Endothelial cell (in vitro differentiated cells): ENCODE results near the gene TDRD7. TPM values are rescaled to one million over a fixed set of nuclear protein-coding genes. Genes with fewer than 3 reads are reported as not detected.

Source experiments
- DNase-seq: peaks from one replicate; pipeline ENCODE4 v3.0.0; 2021; ENCODE audit warnings: low spot score
- H3K27ac Mint-ChIP-seq: one replicate; pipeline ENCODE4 v1.8.0; 2021; ENCODE audit warnings: mixed read lengths, inconsistent platforms; ENCODE audit not compliant: unreplicated experiment
- H3K27me3 Mint-ChIP-seq: one replicate; pipeline ENCODE4 v1.8.0; 2021; ENCODE audit warnings: mild to moderate bottlenecking, moderate library complexity, mixed read lengths, inconsistent platforms; ENCODE audit not compliant: unreplicated experiment
- H3K36me3 Mint-ChIP-seq: one replicate; pipeline ENCODE4 v1.8.0; 2021; ENCODE audit warnings: mild to moderate bottlenecking, low read depth, mixed read lengths, inconsistent platforms; ENCODE audit not compliant: unreplicated experiment
- H3K4me1 Mint-ChIP-seq: one replicate; pipeline ENCODE4 v1.8.0; 2021; ENCODE audit warnings: mild to moderate bottlenecking, mixed read lengths, inconsistent platforms; ENCODE audit not compliant: unreplicated experiment
- H3K4me3 Mint-ChIP-seq: one replicate; pipeline ENCODE4 v1.8.0; 2021; ENCODE audit warnings: mild to moderate bottlenecking, mixed read lengths, inconsistent platforms; ENCODE audit not compliant: unreplicated experiment
- H3K9me3 Mint-ChIP-seq: one replicate; pipeline ENCODE4 v1.8.0; 2021; ENCODE audit warnings: mixed read lengths, inconsistent platforms; ENCODE audit not compliant: unreplicated experiment
- CTCF ChIP-seq: fragments of 200-600 bp; sonication (generic); IDR thresholded peaks from one replicate; pipeline ENCODE4 v1.5.0; 2021; ENCODE audit warnings: antibody characterized with exemption; ENCODE audit not compliant: unreplicated experiment
- total RNA-seq: library from RNA; stranded (reverse); fragmentation: NEBNext Ultra II Directional; extraction: Animal tissue kit (Norgen Biotek cat#: 25700); gene quantifications from one replicate; pipeline ENCODE4 v1.2.1, GENCODE V29; 2021; ENCODE audit not compliant: unreplicated experiment

Gene TDRD7
- total RNA-seq, 1 donor from 2014 or later = 17.5 TPM

- Mint-ChIP-seq H3K36me3 (peaks cover 4% of the 10 kb centered on the region), H3K27ac (no peak overlapping the region), H3K9me3 (no peaks in the 10 kb centered on the region), H3K4me1 (peaks cover 4% of the 10 kb centered on the region), H3K27me3 (no peaks in the 10 kb centered on the region), H3K4me3 (no peak overlapping the region)
- no peak for DNase-seq
- TF ChIP-seq CTCF = no peak
Measured at GRCh38 chr9:97459326-97459725, 47.4 kb downstream of the TDRD7 start.

GRCh38 chr9:97462159-97462558 lies 50.3 kb downstream of the TDRD7 start:
- Mint-ChIP-seq H3K9me3 (no peaks in the 10 kb centered on the region), H3K27me3 (no peaks in the 10 kb centered on the region), H3K27ac (no peak overlapping the region), H3K36me3 (peaks cover 4% of the 10 kb centered on the region), H3K4me1 (peaks cover 11% of the 10 kb centered on the region), H3K4me3 (no peak overlapping the region)
- DNase-seq = no peak
- TF ChIP-seq CTCF = no peak

GRCh38 chr9:97462914-97463313 lies 51.0 kb downstream of the TDRD7 start:
- Mint-ChIP-seq H3K4me1 (peaks cover 12% of the 10 kb centered on the region), H3K27me3 (no peaks in the 10 kb centered on the region), H3K4me3 (no peak overlapping the region), H3K27ac (no peak overlapping the region), H3K9me3 (no peaks in the 10 kb centered on the region), H3K36me3 (peaks cover 4% of the 10 kb centered on the region)
- no peak for TF ChIP-seq CTCF
- DNase-seq = no peak

- Mint-ChIP-seq H3K9me3 (no peaks in the 10 kb centered on the region), H3K27me3 (no peaks in the 10 kb centered on the region), H3K4me1 (peaks cover 12% of the 10 kb centered on the region), H3K36me3 (peaks cover 4% of the 10 kb centered on the region), H3K4me3 (no peak overlapping the region), H3K27ac (no peak overlapping the region)
- DNase-seq = peak; percentile 69
- TF ChIP-seq CTCF = no peak
Measured at GRCh38 chr9:97468658-97469448, 57.0 kb downstream of the TDRD7 start.

- no peaks in the 10 kb centered on the region for H3K9me3 Mint-ChIP-seq
- peaks cover 9% of the 10 kb centered on the region for H3K4me1 Mint-ChIP-seq
- no peaks in the 10 kb centered on the region for H3K27me3 Mint-ChIP-seq
- TF ChIP-seq CTCF = no peak
- DNase-seq = no peak
- H3K27ac Mint-ChIP-seq = no peak overlapping the region
- no peaks in the 10 kb centered on the region for H3K36me3 Mint-ChIP-seq
- H3K4me3 Mint-ChIP-seq = no peak overlapping the region
Measured at GRCh38 chr9:97470076-97470475, 58.2 kb downstream of the TDRD7 start.
